PC-9 (cell line): Measurements from ENCODE around the gene ANXA9. TPM values are rescaled to one million over a fixed set of nuclear protein-coding genes. Genes with fewer than 3 reads are reported as not detected.
A peak's percentile ranks its signal among the peaks of the same experiment; 100 is the strongest.

ENCODE experiments used
- BruUV-seq: library from RNA; stranded (reverse); fragments of 400-500 nt; replicated peaks from 2 replicates; lab custom pipeline; 2021; lab: Mats Ljungman, UMichigan
- CTCF ChIA-PET: fragments of 300-600 bp; sonication (Branson Sonifier 250); formaldehyde crosslinking; loops from one replicate; lab custom pipeline; 2022; ENCODE audit warnings: antibody characterized with exemption; lab: Charles Lee
- POLR2A ChIA-PET: fragments of 300-600 bp; sonication (Branson Sonifier 250); formaldehyde crosslinking; loops from one replicate; lab custom pipeline; 2022; ENCODE audit warnings: antibody characterized with exemption; ENCODE audit not compliant: unreplicated experiment; lab: Charles Lee
- DNase-seq, 2 experiments: peaks; one replicate each; pipeline versions ENCODE4 v3.0.0 to v3.0.0-alpha.2; 2015 to 2022; ENCODE audit warnings: mixed read lengths in 1 of 2
- H2AFZ ChIP-seq: fragments of 200-600 bp; sonication (generic); 2 replicates; pipeline ENCODE4 v1.8.1; 2017; ENCODE audit warnings: antibody characterized with exemption
- H3F3A ChIP-seq: fragments of 200-600 bp; sonication (generic); 2 replicates; pipeline ENCODE4 v1.8.1; 2017; ENCODE audit warnings: antibody characterized with exemption, mild to moderate bottlenecking, low read depth; ENCODE audit not compliant: insufficient read depth
- H3K27ac ChIP-seq: fragments of 200-600 bp; sonication (generic); 2 replicates; pipeline ENCODE4 v1.6.1; 2016; ENCODE audit warnings: mixed run types
- H3K27me3 ChIP-seq: fragments of 200-600 bp; sonication (generic); 2 replicates; pipeline ENCODE4 v1.6.1; 2016; ENCODE audit warnings: low read depth, mixed run types; ENCODE audit not compliant: insufficient read depth
- H3K36me3 ChIP-seq: fragments of 200-600 bp; sonication (generic); 2 replicates; pipeline ENCODE4 v1.6.1; 2016; ENCODE audit warnings: low read depth, mixed run types
- H3K4me1 ChIP-seq: fragments of 200-600 bp; sonication (generic); replicated peaks from 2 replicates; pipeline ENCODE4 v1.6.1; 2016; ENCODE audit warnings: mixed run types; ENCODE audit not compliant: insufficient read depth
- H3K4me2 ChIP-seq: fragments of 200-600 bp; sonication (generic); 2 replicates; pipeline ENCODE4 v1.6.1; 2017; ENCODE audit warnings: mixed run types
- H3K4me3 ChIP-seq: fragments of 200-600 bp; sonication (generic); 2 replicates; pipeline ENCODE4 v1.6.1; 2016; ENCODE audit warnings: mixed run types
- H3K79me2 ChIP-seq: fragments of 200-600 bp; sonication (generic); 2 replicates; pipeline ENCODE4 v1.6.1; 2017; ENCODE audit warnings: low read depth, mixed run types
- H3K9me2 ChIP-seq: fragments of 200-600 bp; sonication (generic); 2 replicates; pipeline ENCODE4 v1.8.1; 2017; ENCODE audit warnings: mild to moderate bottlenecking; ENCODE audit not compliant: insufficient read depth
- H3K9me3 ChIP-seq: fragments of 200-600 bp; sonication (generic); 2 replicates; pipeline ENCODE4 v1.8.1; 2016; ENCODE audit warnings: low read depth; ENCODE audit not compliant: insufficient read depth
- H4K20me1 ChIP-seq: fragments of 200-600 bp; sonication (generic); 2 replicates; pipeline ENCODE4 v1.8.1; 2017; ENCODE audit not compliant: insufficient read depth
- EZH2 ChIP-seq: fragments of 200-600 bp; sonication (generic); IDR thresholded peaks from 2 replicates; pipeline ENCODE4 v1.8.0; 2017; ENCODE audit warnings: antibody characterized with exemption, low read depth
- intact Hi-C: fragments of 100-400 bp; cut with micrococcal nuclease; formaldehyde crosslinking; loops from one replicate; pipeline ENCODE4 v1.10.0; 2022; ENCODE audit not compliant: unreplicated experiment
- total RNA-seq: library from RNA; stranded (reverse); gene quantifications from 2 replicates; pipeline ENCODE4 v1.2.3, GENCODE V29; 2021
- TF ChIP-seq, protein P1 (sequence below): fragments of 200-600 bp; sonication (generic); conservative IDR thresholded peaks from 2 replicates; pipeline ENCODE4 v1.6.1; 2017; ENCODE audit warnings: mixed run types, antibody characterized with exemption, mild to moderate bottlenecking, moderate library complexity

ANXA9 gene
- total RNA-seq, 1 experiment from 2014 or later, result 10.6 TPM

DNA sequence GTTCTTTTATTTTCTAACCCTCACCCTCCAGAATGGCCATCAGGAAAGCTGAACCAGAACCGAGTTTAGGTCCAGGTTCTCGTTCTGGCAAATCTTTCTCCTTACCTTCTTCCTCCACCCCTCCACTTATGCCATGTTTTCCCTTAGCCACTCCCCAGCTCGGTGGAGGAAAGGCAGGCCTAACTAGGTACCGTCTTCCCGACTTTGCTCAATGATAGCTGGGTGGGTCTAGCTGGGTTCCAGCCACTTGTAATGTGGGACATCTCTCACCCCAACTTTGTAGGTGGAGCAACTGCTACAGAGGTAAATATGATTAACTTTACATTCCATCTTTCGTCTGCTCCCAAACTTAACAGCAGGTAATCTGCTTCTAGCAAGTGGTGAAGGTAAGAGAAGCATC is 54.9 kb downstream of the ANXA9 start:
- no peak for TF ChIP-seq EZH2
- TF ChIP-seq, protein P1, sequence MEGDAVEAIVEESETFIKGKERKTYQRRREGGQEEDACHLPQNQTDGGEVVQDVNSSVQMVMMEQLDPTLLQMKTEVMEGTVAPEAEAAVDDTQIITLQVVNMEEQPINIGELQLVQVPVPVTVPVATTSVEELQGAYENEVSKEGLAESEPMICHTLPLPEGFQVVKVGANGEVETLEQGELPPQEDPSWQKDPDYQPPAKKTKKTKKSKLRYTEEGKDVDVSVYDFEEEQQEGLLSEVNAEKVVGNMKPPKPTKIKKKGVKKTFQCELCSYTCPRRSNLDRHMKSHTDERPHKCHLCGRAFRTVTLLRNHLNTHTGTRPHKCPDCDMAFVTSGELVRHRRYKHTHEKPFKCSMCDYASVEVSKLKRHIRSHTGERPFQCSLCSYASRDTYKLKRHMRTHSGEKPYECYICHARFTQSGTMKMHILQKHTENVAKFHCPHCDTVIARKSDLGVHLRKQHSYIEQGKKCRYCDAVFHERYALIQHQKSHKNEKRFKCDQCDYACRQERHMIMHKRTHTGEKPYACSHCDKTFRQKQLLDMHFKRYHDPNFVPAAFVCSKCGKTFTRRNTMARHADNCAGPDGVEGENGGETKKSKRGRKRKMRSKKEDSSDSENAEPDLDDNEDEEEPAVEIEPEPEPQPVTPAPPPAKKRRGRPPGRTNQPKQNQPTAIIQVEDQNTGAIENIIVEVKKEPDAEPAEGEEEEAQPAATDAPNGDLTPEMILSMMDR, result no peak
- DNase-seq, result no peak
- CTCF ChIA-PET, result interaction anchor here (1.2 kb wide), 1 partner anchor 215 kb away, joined by 4 read pairs; no protein-coding TSS in a partner anchor
- Histone ChIP-seq H3K4me2 (0 out of 2 replicates have a peak overlapping the region, but pooled peaks have one; percentile 24), H3K79me2 (no peaks in the 10 kb centered on the region), H2AFZ (no peak overlapping the region), H3K27me3 (no peaks in the 10 kb centered on the region), H3K4me3 (no peak overlapping the region), H3K36me3 (no peaks in the 10 kb centered on the region), H3K27ac (no peak overlapping the region), H3K4me1 (peaks cover 12% of the 10 kb centered on the region), H3F3A (no peaks in the 10 kb centered on the region), H3K9me2 (no peaks in the 10 kb centered on the region), H3K9me3 (no peaks in the 10 kb centered on the region), H4K20me1 (no peaks in the 10 kb centered on the region)
- BruUV-seq, result no TSS peak
- POLR2A ChIA-PET, result interaction anchor here (0.6 to 0.7 kb wide), 2 partner anchors 19 to 30 kb away, joined by 3 to 5 read pairs; partner anchors contain the start of gene MINDY1
- intact Hi-C loops, result no loop called here

DNA sequence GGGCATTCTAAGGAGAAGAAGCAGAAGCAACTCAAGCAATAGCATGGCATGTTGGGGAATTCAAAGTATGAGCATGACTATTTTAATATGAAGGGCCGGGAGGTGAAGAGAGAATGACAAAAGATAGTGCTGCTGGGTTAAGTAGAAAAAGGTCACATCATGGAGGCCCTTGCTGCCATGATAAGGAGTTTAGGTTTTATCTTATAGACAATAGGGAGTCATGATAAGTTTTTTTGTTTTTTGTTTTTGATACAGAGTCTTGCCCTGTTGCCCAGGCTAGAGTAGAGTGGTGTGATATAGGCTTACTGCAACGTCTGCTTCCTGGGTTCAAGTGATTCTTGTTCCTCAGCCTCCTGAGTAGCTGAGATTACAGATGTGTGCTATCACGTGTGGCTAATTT is 57.4 kb downstream of the ANXA9 start:
- TF ChIP-seq, protein P1, result no peak
- no peak for TF ChIP-seq EZH2
- H2AFZ ChIP-seq, result no peak overlapping the region
- CTCF ChIA-PET, result no interaction called here

DNA sequence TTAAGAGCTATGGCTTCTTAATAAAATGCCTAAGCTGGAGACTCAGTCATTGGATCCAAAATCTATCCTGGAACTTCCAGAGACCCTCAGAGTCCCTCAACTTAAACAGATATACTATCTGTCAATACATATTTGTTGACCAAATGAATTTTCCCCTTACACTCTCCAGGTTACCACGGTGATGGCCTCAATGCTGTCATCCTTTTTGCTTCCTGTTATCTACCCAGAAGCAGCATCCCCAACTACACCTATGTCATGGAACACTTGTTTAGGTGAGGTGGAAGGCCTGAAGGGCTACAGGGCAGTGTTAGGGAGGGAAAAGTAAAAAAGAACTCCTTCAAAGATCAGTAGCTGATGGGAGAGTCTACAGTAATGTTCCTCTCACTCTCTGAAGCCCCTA is 61.1 kb downstream of the ANXA9 start:
- POLR2A ChIA-PET, result no interaction called here
- Histone ChIP-seq H3K27me3 (no peaks in the 10 kb centered on the region), H3K36me3 (no peaks in the 10 kb centered on the region), H3K4me3 (no peak overlapping the region), H2AFZ (no peak overlapping the region), H3F3A (0 out of 2 replicates have a peak, but pooled peaks cover 7% of the 10 kb centered on the region), H3K79me2 (no peaks in the 10 kb centered on the region), H3K9me2 (no peaks in the 10 kb centered on the region), H4K20me1 (no peaks in the 10 kb centered on the region), H3K9me3 (no peaks in the 10 kb centered on the region), H3K27ac (no peak overlapping the region), H3K4me2 (no peak overlapping the region), H3K4me1 (no peaks in the 10 kb centered on the region; the same call in 1 of the 2 replicates)
- TF ChIP-seq, protein P1, result no peak
- TF ChIP-seq EZH2, result no peak
- no peak for DNase-seq
- CTCF ChIA-PET, result no interaction called here
- intact Hi-C loops, result no loop called here
- no TSS peak for BruUV-seq

More for the DNA sequence above, 57.4 kb downstream of the ANXA9 start:
- Histone ChIP-seq H3K36me3 (no peaks in the 10 kb centered on the region), H3K27me3 (no peaks in the 10 kb centered on the region), H3K4me2 (no peak overlapping the region), H3F3A (no peaks in the 10 kb centered on the region), H3K4me1 (peaks cover 12% of the 10 kb centered on the region), H3K4me3 (no peak overlapping the region), H3K9me2 (no peaks in the 10 kb centered on the region), H3K9me3 (no peaks in the 10 kb centered on the region), H3K79me2 (no peaks in the 10 kb centered on the region), H3K27ac (no peak overlapping the region), H4K20me1 (no peaks in the 10 kb centered on the region)
- BruUV-seq, result no TSS peak
- DNase-seq, result no peak
- intact Hi-C loops, result no loop called here
- POLR2A ChIA-PET, result no interaction called here

Other genes starting within 250 kb of the ANXA9 start
- gene CTSS, start 216.5 kb upstream of the ANXA9 start, total RNA-seq, result 6.3 and 7.2 TPM in 2 replicates
- gene CTSK, start 174.0 kb upstream of the ANXA9 start, total RNA-seq, result 4.7 and 4.9 TPM in 2 replicates
- 30.3 and 35.1 TPM in 2 replicates for gene ARNT, start 105.7 kb upstream of the ANXA9 start, total RNA-seq
- not detected in 2 replicates for gene CTXND2, start 95.2 kb upstream of the ANXA9 start, total RNA-seq
- gene SETDB1, start 55.9 kb upstream of the ANXA9 start, total RNA-seq, result 45.6 and 51.1 TPM in 2 replicates
- 113 TPM in 2 replicates for gene CERS2, start 7.5 kb upstream of the ANXA9 start, total RNA-seq
- 15.6 and 17.6 TPM in 2 replicates for gene MINDY1, start 24.6 kb downstream of the ANXA9 start, total RNA-seq
- gene PRUNE1, start 26.2 kb downstream of the ANXA9 start, total RNA-seq, result 26.6 and 30.7 TPM in 2 replicates
- 3.0 and 3.6 TPM in 2 replicates for gene BNIPL, start 54.3 kb downstream of the ANXA9 start, total RNA-seq
- gene C1orf56, start 65.5 kb downstream of the ANXA9 start, total RNA-seq, result 1.8 and 2.3 TPM in 2 replicates
- 59.4 and 62.8 TPM in 2 replicates for gene CDC42SE1, start 77.3 kb downstream of the ANXA9 start, total RNA-seq
- 15.0 and 23.3 TPM in 2 replicates for gene MLLT11, start 78.1 kb downstream of the ANXA9 start, total RNA-seq
- 6.4 and 6.6 TPM in 2 replicates for gene GABPB2, start 88.5 kb downstream of the ANXA9 start, total RNA-seq
- 5.6 and 6.1 TPM in 2 replicates for gene SEMA6C, start 164.3 kb downstream of the ANXA9 start, total RNA-seq
- not detected in 2 replicates for gene TNFAIP8L2, start 174.4 kb downstream of the ANXA9 start, total RNA-seq
- gene LYSMD1, start 183.6 kb downstream of the ANXA9 start, total RNA-seq, result 7.6 and 12.8 TPM in 2 replicates
- gene SCNM1, start 183.9 kb downstream of the ANXA9 start, total RNA-seq, result 42.5 and 47.7 TPM in 2 replicates
- gene TMOD4, start 193.7 kb downstream of the ANXA9 start, total RNA-seq, result 1.2 TPM in 1 of 2 replicates, not detected in the other
- 63.9 and 72.5 TPM in 2 replicates for gene VPS72, start 207.9 kb downstream of the ANXA9 start, total RNA-seq
- gene PIP5K1A, start 216.3 kb downstream of the ANXA9 start, total RNA-seq, result 69.7 and 76.4 TPM in 2 replicates